ENCODE results near the gene BCL11B. TPM values are rescaled to one million over a fixed set of nuclear protein-coding genes. Genes with fewer than 3 reads are reported as not detected.

Gene BCL11B
- polyA plus RNA-seq, 1 experiment, result not detected

DNA sequence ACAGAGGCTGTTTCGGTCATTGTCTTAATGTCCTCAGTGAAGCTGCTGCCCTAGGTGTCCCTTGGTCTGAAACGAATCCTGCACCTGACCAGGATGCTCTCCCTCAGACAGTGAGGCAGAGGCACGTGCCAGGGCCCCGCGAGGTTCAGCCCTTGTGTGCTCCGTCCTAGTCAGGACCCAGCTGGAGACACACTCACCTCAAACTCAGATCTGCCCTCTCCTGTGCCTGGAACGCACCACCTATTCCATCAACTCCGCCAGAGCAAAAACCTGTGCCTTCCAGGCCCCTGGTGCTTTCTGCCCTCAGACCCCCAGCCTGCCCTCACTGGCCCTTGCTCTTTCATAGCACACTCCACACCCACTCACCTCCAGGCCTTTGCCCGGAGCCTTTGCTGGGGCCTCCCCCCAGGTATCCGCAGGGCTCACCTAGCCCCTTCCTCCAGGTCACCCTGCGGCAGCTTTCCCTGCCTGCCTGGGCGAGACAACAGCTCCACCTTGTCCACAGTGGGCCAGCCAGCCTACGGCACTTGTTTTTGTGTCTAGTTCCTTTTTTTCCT lies 150.6 kb downstream of the BCL11B start:
- Histone ChIP-seq H3K36me3 (ENCODE audit: control insufficient read depth, insufficient read depth, low read length) (no peaks in the 10 kb centered on the region), H3K4me3 (ENCODE audit: low read depth, low read length) (no peak overlapping the region), H3K27me3 (ENCODE audit: control insufficient read depth, insufficient read depth, low read length) (no peaks in the 10 kb centered on the region)
- no peak for DNase-seq (ENCODE audit: low read depth)
- TF ChIP-seq CTCF (IDR thresholded peaks at IDR 0.05; ENCODE audit: insufficient read depth, low read depth, low read length), result no peak
- CTCF ChIA-PET, result no interaction called here
- POLR2A ChIA-PET, result no interaction called here

DNA sequence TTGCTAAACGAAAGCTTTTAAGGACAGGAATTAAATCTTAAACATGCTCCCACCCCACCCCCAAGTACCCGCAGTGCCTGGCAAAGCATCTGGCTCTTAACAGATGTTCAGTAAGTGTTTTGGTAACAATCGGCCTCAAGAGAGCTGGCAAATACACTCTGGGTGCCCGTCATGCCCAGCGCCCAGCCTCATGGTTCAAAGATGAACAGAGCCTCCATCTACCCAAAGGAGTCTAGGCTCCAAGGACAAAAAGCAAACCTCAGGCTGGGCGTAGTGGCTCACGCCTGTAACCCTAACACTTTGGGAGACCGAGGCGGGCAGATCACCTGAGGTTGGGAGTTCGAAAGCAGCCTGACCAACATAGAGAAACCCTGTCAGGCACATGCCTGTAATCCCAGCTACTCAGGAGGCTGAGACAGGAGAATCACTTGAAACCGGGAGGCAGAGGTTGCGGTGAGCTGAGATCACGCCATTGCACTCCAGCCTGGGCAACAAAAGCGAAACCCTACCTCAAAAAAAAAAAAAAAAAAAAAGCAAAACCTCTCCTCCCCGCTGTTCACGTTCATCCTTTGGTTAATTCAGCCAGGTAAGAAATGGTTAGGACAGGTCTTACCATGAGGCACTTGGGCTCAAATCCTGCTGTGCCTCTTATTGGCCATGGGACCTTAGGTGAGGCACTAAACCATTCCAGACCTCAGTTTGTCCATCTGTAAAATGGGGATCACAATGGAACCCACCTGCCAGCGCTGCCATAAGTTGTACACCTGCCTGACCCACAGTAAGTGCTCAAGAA lies 151.3 kb downstream of the BCL11B start:
- Histone ChIP-seq H3K4me3 (ENCODE audit: low read depth, low read length) (no peak overlapping the region), H3K27me3 (ENCODE audit: control insufficient read depth, insufficient read depth, low read length) (no peaks in the 10 kb centered on the region), H3K36me3 (ENCODE audit: control insufficient read depth, insufficient read depth, low read length) (no peaks in the 10 kb centered on the region)
- TF ChIP-seq CTCF (IDR thresholded peaks at IDR 0.05; ENCODE audit: insufficient read depth, low read depth, low read length), result no peak
- POLR2A ChIA-PET, result no interaction called here
- no peak for DNase-seq (ENCODE audit: low read depth)
- CTCF ChIA-PET, result no interaction called here

GRCh38 chr14:99119554-99120525 lies 152.2 kb downstream of the BCL11B start:
- ChIA-PET POLR2A (no interaction called here), CTCF (no interaction called here)
- no peak overlapping the region for H3K4me3 ChIP-seq (ENCODE audit: low read depth, low read length)
- no peak for TF ChIP-seq CTCF (IDR thresholded peaks at IDR 0.05; ENCODE audit: insufficient read depth, low read depth, low read length)
- no peaks in the 10 kb centered on the region for H3K36me3 ChIP-seq (ENCODE audit: control insufficient read depth, insufficient read depth, low read length)
- DNase-seq (ENCODE audit: low read depth), result no peak
- no peaks in the 10 kb centered on the region for H3K27me3 ChIP-seq (ENCODE audit: control insufficient read depth, insufficient read depth, low read length)

Other genes starting within 250 kb of the BCL11B start
- gene SETD3, start 208.7 kb upstream of the BCL11B start, polyA plus RNA-seq (2011; rRNA removed), result 20.2 and 35.4 TPM in 2 replicates
- 11.0 and 12.7 TPM in 2 replicates for gene CCNK, start 209.2 kb upstream of the BCL11B start, polyA plus RNA-seq (2011; rRNA removed)

Measured in BJ (cell line).